Tibial nerve (tissue), 4 donors: ENCODE data around the gene TRIM51G.
"Not testable (repeated sequence)": the region's sequence is repeated elsewhere in the genome, so short reads cannot be mapped to it uniquely, and the experiment has no call there.

Experiments
- EP300 ChIP-seq, 2 donors: sonication (generic); formaldehyde crosslinking; IDR thresholded peaks; one replicate each; pipeline ENCODE4 v1.6.1; 2017; ENCODE audit warnings: antibody characterized with exemption in 2 of 2, mild to moderate bottlenecking in 1 of 2
- TF ChIP-seq, protein P1 (sequence below), 5 experiments: fragments of 200-600 bp in 3 of 5; fragments of 450-650 bp in 2 of 5; sonication (generic) in 3 of 5; IDR thresholded peaks; one replicate each; pipeline ENCODE4 v1.5.1; 2016 to 2019; ENCODE audit warnings: antibody characterized with exemption in 5 of 5, mild to moderate bottlenecking in 3 of 5, moderate library complexity in 2 of 5

DNA sequence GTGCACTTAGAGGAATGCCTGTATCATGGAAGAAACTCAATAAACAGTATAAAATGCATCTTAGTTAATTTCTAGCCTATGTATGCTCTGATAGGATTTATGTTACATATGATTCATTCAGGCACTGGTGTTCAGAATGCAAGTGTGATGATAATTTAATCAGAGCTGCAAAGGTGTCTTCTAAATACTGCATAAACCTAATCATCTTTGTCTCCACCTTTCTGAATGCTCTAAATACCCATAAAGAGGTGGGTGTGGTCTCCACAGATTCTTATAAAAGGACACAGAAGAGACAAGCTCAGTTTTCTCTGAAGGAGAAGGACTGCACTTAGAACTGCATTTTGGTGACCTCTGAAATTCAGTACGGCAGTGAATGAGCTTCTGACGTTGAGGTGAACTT lies 44.8 kb upstream of the TRIM51G start, which contains the start of gene TRIM49B:
- TF ChIP-seq, protein P1, sequence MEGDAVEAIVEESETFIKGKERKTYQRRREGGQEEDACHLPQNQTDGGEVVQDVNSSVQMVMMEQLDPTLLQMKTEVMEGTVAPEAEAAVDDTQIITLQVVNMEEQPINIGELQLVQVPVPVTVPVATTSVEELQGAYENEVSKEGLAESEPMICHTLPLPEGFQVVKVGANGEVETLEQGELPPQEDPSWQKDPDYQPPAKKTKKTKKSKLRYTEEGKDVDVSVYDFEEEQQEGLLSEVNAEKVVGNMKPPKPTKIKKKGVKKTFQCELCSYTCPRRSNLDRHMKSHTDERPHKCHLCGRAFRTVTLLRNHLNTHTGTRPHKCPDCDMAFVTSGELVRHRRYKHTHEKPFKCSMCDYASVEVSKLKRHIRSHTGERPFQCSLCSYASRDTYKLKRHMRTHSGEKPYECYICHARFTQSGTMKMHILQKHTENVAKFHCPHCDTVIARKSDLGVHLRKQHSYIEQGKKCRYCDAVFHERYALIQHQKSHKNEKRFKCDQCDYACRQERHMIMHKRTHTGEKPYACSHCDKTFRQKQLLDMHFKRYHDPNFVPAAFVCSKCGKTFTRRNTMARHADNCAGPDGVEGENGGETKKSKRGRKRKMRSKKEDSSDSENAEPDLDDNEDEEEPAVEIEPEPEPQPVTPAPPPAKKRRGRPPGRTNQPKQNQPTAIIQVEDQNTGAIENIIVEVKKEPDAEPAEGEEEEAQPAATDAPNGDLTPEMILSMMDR (IDR thresholded peaks at IDR 0.05), result not testable (repeated sequence)
- TF ChIP-seq EP300 (IDR thresholded peaks at IDR 0.05), result not testable (repeated sequence)
